ENCODE results near the gene NEUROG3.

DNA sequence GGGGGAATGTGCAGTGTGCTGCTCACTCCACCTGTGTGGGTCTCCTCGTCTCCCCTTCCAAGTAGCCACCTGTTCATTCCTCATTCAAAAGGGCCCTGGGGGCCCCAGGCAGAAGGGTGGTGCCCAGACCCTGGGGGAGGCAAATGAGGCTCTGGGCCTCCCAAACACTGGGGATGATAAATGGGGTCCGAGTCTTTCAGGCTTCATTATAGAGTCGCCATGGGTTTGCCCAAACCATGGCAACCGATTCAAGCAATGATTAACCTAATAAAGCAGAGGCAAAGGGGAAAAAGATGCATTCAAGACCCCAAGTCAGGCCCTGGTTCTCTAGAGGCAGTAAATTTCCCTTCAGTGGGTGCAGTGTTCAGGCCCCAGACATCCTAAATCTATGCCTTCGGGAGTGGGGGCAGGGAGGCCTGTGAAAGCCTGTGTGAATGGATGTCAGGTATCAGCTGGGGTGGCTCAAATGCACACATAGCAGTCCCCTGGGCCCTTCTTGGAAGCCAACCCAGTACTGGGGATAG lies 10.4 kb downstream of the NEUROG3 start:
- TF ChIP-seq SP1 (IDR thresholded peaks at IDR 0.05), result no peak
- TF ChIP-seq FOXA1 (IDR thresholded peaks at IDR 0.05), result no peak
- TF ChIP-seq SUZ12 (IDR thresholded peaks at IDR 0.05), result no peak
- no peak for TF ChIP-seq ELF4 (IDR thresholded peaks at IDR 0.05)
- TF ChIP-seq BHLHE40 (IDR thresholded peaks at IDR 0.05; ENCODE audit: borderline replicate concordance), result no peak
- TF ChIP-seq ZNF384 (IDR thresholded peaks at IDR 0.05), result no peak
- TF ChIP-seq CTBP1 (IDR thresholded peaks at IDR 0.05; ENCODE audit: borderline replicate concordance), result no peak
- TF ChIP-seq TARDBP (IDR thresholded peaks at IDR 0.05), result no peak
- no peak for TF ChIP-seq ARNT (IDR thresholded peaks at IDR 0.05)
- no peak for TF ChIP-seq LEF1 (IDR thresholded peaks at IDR 0.05; ENCODE audit: borderline replicate concordance)
- TF ChIP-seq FOXK2 (IDR thresholded peaks at IDR 0.05), result no peak
- no peak for TF ChIP-seq NFRKB (IDR thresholded peaks at IDR 0.05)
- no peak for TF ChIP-seq HDGF (IDR thresholded peaks at IDR 0.05; ENCODE audit: borderline replicate concordance)
- TF ChIP-seq FOXM1 (IDR thresholded peaks at IDR 0.05; ENCODE audit: borderline replicate concordance), result no peak

All from HEK293T (cell line).